GM18868 (cell line): ENCODE data around the gene NEK6.
A peak's percentile ranks its signal among the peaks of the same experiment; 100 is the strongest.

Source experiments
- ATAC-seq: cut with Tn5 transposase; IDR thresholded peaks from one replicate; pipeline ENCODE4 v1.9.1; 2021; ENCODE audit warnings: mild to moderate bottlenecking, moderate library complexity; ENCODE audit not compliant: unreplicated experiment

The NEK6 gene

GRCh38 chr9:124277420-124277819 lies 19.7 kb downstream of the NEK6 start:
- ATAC-seq: no peak

- no peak for ATAC-seq
Measured at GRCh38 chr9:124278054-124278540, 20.3 kb downstream of the NEK6 start.

- ATAC-seq: no peak
Measured at GRCh38 chr9:124279531-124280175, 21.9 kb downstream of the NEK6 start.

- no peak for ATAC-seq
Measured at GRCh38 chr9:124280176-124280691, 22.5 kb downstream of the NEK6 start.

- peak; percentile 31 for ATAC-seq
Measured at GRCh38 chr9:124281931-124282371, 24.2 kb downstream of the NEK6 start.

- no peak for ATAC-seq
Measured at GRCh38 chr9:124282442-124283227, 24.9 kb downstream of the NEK6 start.

GRCh38 chr9:124283228-124283814 lies 25.6 kb downstream of the NEK6 start:
- ATAC-seq: no peak

- ATAC-seq: no peak
Measured at GRCh38 chr9:124284237-124284831, 26.6 kb downstream of the NEK6 start.

- ATAC-seq: no peak
Measured at GRCh38 chr9:124284940-124285441, 27.2 kb downstream of the NEK6 start.

- ATAC-seq: no peak
Measured at GRCh38 chr9:124285490-124285889, 27.7 kb downstream of the NEK6 start.

- peak; percentile 15 for ATAC-seq
Measured at GRCh38 chr9:124285903-124286291, 28.1 kb downstream of the NEK6 start.

GRCh38 chr9:124286292-124286931 lies 28.7 kb downstream of the NEK6 start:
- ATAC-seq: peak; percentile 39

GRCh38 chr9:124290053-124290591 lies 32.4 kb downstream of the NEK6 start:
- ATAC-seq: peak; percentile 19

- no peak for ATAC-seq
Measured at GRCh38 chr9:124290743-124291554, 33.2 kb downstream of the NEK6 start.

GRCh38 chr9:124291801-124292396 lies 34.1 kb downstream of the NEK6 start:
- ATAC-seq: peak; percentile 46

GRCh38 chr9:124292696-124293593 lies 35.2 kb downstream of the NEK6 start:
- no peak for ATAC-seq

GRCh38 chr9:124293718-124294506 lies 36.2 kb downstream of the NEK6 start:
- no peak for ATAC-seq
